GM12874 (cell line): ENCODE measurements around the gene CD5L.

ENCODE experiments used
- CTCF ChIP-seq: IDR thresholded peaks from 2 replicates; pipeline ENCODE4 v1.5.1; 2011; ENCODE audit warnings: low read depth, mild to moderate bottlenecking, control low read depth, low read length, moderate library complexity; ENCODE audit not compliant: insufficient read depth

Gene CD5L

GRCh38 chr1:157856538-157856937 is 14.9 kb upstream of the CD5L start:
- no peak for TF ChIP-seq CTCF

DNA sequence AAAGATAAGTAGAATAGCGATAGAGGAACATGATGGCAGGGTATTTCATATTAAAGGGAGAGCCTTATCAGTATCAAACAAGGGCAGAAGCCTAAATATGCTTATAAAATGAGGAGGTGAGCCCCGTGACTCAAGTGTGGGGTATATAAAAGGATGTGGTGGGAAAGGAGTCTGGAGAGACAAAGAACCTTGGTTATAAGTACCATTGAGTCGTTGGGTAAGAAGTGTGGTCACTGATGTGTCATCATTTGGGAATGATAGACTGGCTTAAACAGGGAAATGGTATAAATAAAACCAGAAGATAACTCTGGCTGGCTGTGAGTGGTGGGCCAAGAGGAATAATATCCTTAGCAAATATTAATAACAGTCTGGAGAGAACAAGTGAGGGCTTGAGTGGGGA is 10.9 kb upstream of the CD5L start:
- no peak for TF ChIP-seq CTCF

GRCh38 chr1:157849229-157849875 is 7.7 kb upstream of the CD5L start:
- no peak for TF ChIP-seq CTCF

DNA sequence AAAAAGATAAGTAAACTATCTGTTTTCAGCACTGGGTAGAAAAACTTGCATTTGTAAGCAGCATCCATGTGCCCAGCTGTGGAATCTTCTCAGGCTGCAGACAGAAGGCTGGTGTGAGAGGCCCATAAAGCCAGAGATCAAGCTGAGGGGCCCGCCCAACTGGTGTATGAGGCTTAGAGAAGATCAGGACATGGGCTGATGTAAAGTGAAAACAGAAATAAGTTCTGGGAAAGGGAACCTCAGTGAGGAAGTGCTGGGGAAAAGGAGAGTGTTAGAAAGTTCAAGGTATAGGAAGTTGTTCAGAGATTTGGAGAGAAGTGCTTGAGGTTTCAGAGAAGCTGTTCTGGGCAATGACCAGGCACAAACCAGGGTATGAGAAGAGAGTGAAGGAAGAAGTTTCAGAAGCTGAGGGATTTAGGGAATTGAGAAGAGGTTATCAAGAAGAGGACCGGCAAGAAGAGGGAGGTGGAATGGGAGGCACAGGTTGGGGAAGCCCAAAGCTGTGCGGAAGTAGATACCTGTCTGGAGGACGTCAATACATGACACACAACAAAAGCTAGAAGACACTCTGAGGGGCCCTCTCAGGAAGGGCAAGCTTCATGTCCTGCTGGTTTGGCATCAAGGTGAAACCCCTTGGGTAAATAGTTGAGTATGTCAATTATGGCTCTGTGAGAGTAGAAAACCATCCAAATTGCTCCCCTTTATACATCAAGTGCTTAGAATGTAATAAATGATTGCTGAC is 2.7 kb upstream of the CD5L start:
- no peak for TF ChIP-seq CTCF

- no peak for TF ChIP-seq CTCF
Measured at GRCh38 chr1:157842939-157843338, 1.3 kb upstream of the CD5L start.

GRCh38 chr1:157838966-157839365 is 2.6 kb downstream of the CD5L start:
- TF ChIP-seq CTCF = no peak

DNA sequence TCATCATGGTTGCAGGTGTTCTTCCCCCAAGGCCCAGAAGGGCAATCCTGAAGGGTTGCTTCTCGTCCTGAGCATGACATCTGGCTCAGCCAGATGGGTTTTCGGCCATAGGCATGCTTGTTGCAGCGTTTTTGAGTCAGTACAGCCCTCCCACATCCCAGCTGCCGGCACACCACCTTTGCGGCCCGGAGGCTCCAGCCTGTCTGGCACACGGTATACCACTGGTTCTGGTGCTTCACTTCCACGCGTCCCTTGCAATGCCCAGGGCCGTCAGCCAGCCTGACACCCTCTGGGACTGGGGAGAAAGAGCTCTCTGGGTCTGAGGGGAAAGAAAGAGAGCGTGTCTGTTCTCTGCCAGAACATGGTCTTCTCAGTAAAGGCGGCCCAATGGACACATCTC is 7.2 kb downstream of the CD5L start:
- TF ChIP-seq CTCF = no peak
